PC-3 (cell line): ENCODE data around the gene RHBDD3. TPM values are rescaled to one million over a fixed set of nuclear protein-coding genes. Genes with fewer than 3 reads are reported as not detected.

Experiments used
- ATAC-seq: fragments of 200-7000 bp; cut with Tn5 transposase; 2 replicates; pipeline ENCODE4 v1.9.1; 2020; ENCODE audit warnings: mild to moderate bottlenecking, moderate library complexity
- Bru-seq: library from RNA; stranded (reverse); fragments of 400-500 nt; gene quantifications from one replicate; lab custom pipeline; 2021; lab: Mats Ljungman, UMichigan
- BruChase-seq, 2 experiments: library from RNA; stranded (reverse); fragments of 400-500 nt; gene quantifications; one replicate each; lab custom pipeline; 2021; lab: Mats Ljungman, UMichigan
- BruUV-seq: library from RNA; stranded (reverse); fragments of 400-500 nt; replicated peaks from 2 replicates; lab custom pipeline; 2021; lab: Mats Ljungman, UMichigan
- CTCF ChIA-PET: fragments of 300-600 bp; sonication (Branson Sonifier 250); formaldehyde crosslinking; loops from one replicate; lab custom pipeline; 2022; ENCODE audit warnings: antibody characterized with exemption; lab: Charles Lee
- POLR2A ChIA-PET: fragments of 300-600 bp; sonication (Branson Sonifier 250); formaldehyde crosslinking; loops from one replicate; lab custom pipeline; 2022; ENCODE audit warnings: antibody characterized with exemption; ENCODE audit not compliant: unreplicated experiment; lab: Charles Lee
- DNase-seq: peaks from one replicate; pipeline ENCODE4 v3.0.0-alpha.2; 2015
- H2AFZ ChIP-seq: fragments of 300-600 bp; sonication (generic); 2 replicates; pipeline ENCODE4 v1.6.0; 2016; ENCODE audit warnings: antibody characterized with exemption, low read length
- H3F3A ChIP-seq: fragments of 300-600 bp; sonication (generic); one replicate; pipeline ENCODE4 v1.6.0; 2017; ENCODE audit warnings: antibody characterized with exemption, low read length, control low read depth, mild to moderate bottlenecking; ENCODE audit not compliant: unreplicated experiment
- H3K27ac ChIP-seq: fragments of 300-600 bp; sonication (generic); 2 replicates; pipeline ENCODE4 v1.5.1; 2016; ENCODE audit warnings: mild to moderate bottlenecking, low read length
- H3K27me3 ChIP-seq: fragments of 300-600 bp; sonication (generic); 2 replicates; pipeline ENCODE4 v1.6.1; 2016; ENCODE audit warnings: low read length, mixed read lengths
- H3K36me3 ChIP-seq: fragments of 300-600 bp; sonication (generic); 2 replicates; pipeline ENCODE4 v1.6.1; 2016; ENCODE audit warnings: low read depth, mixed run types, low read length, mixed read lengths
- H3K4me1 ChIP-seq: fragments of 300-600 bp; sonication (generic); 2 replicates; pipeline ENCODE4 v1.5.1; 2016; ENCODE audit warnings: low read length; ENCODE audit not compliant: insufficient read depth
- H3K4me2 ChIP-seq: fragments of 300-600 bp; sonication (generic); 2 replicates; pipeline ENCODE4 v1.6.0; 2016; ENCODE audit warnings: low read length
- H3K4me3 ChIP-seq: fragments of 300-600 bp; sonication (generic); 2 replicates; pipeline ENCODE4 v1.5.1; 2016; ENCODE audit warnings: mild to moderate bottlenecking, low read length, mixed read lengths
- H3K79me2 ChIP-seq: fragments of 300-600 bp; sonication (generic); 2 replicates; pipeline ENCODE4 v1.6.1; 2017; ENCODE audit warnings: low read length, mixed read lengths
- H3K9ac ChIP-seq: fragments of 300-600 bp; sonication (generic); 2 replicates; pipeline ENCODE4 v1.6.0; 2016; ENCODE audit warnings: mild to moderate bottlenecking, low read length
- H3K9me2 ChIP-seq: fragments of 300-600 bp; sonication (generic); replicated peaks from 2 replicates; pipeline ENCODE4 v1.6.1; 2016; ENCODE audit warnings: mixed run types, low read length, mixed read lengths
- H3K9me3 ChIP-seq: fragments of 300-600 bp; sonication (generic); 2 replicates; pipeline ENCODE4 v1.6.1; 2016; ENCODE audit warnings: low read length, mixed read lengths
- H4K20me1 ChIP-seq: fragments of 300-600 bp; sonication (generic); 2 replicates; pipeline ENCODE4 v1.6.1; 2016; ENCODE audit warnings: low read length, mixed read lengths
- CTCF ChIP-seq: fragments of 300-600 bp; sonication (generic); conservative IDR thresholded peaks from 2 replicates; pipeline ENCODE4 v1.5.1; 2017; ENCODE audit warnings: antibody characterized with exemption, low read depth, mild to moderate bottlenecking, low read length
- EZH2 ChIP-seq: fragments of 300-600 bp; sonication (generic); IDR thresholded peaks from one replicate; pipeline ENCODE4 v1.6.1; 2017; ENCODE audit warnings: antibody characterized with exemption, mild to moderate bottlenecking, low read length; ENCODE audit not compliant: unreplicated experiment
- EZH2phosphoT487 ChIP-seq: fragments of 300-600 bp; sonication (generic); IDR thresholded peaks from 2 replicates; pipeline ENCODE4 v1.6.1; 2018; ENCODE audit warnings: mild to moderate bottlenecking, antibody characterized with exemption, low read length, borderline replicate concordance
- intact Hi-C: fragments of 100-400 bp; cut with micrococcal nuclease; formaldehyde crosslinking; loops from 2 replicates; pipeline ENCODE4 v1.9.0; 2023
- long read RNA-seq: library from polyadenylated mRNA; unstranded; transcript quantifications from one replicate; pipeline ENCODE4 v2.0.0, GENCODE V29; 2021; ENCODE audit not compliant: unreplicated experiment
- total RNA-seq: library from RNA; depleted of rRNA; stranded (reverse); fragments of >200 nt; gene quantifications from 2 replicates; pipeline ENCODE4 v1.2.3, GENCODE V29; 2014; rRNA removed

The RHBDD3 gene
- total RNA-seq, result 23.7 and 33.1 TPM in 2 replicates
- Bru-seq, nascent RNA, result percentile 68 among the genes with signal in this experiment
- percentile 77 among the genes with signal in this experiment for BruChase-seq, experiment 1, labeled RNA remaining after a 6-hour chase
- BruChase-seq, experiment 2, labeled RNA remaining after a 2-hour chase, result percentile 73 among the genes with signal in this experiment
- long read RNA-seq, transcript RHBDD3-206 (3 exons, 999 nt), result minor isoform, 6 of 35 reads
- long read RNA-seq, transcript RHBDD3-201 (7 exons, 1,794 nt), result major isoform, 12 of 35 reads
- long read RNA-seq, partial matches to known transcripts, result 6 of 35 reads
- long read RNA-seq, other reads (novel, unspliced or antisense), result 10 of 35 reads

GRCh38 chr22:29267858-29268510 is at the start of gene RHBDD3, which contains the start of gene EWSR1:
TSS of gene RHBDD3 (minus strand) at chr22:29267981. CDS start at chr22:29265626, 2,355 bp downstream.
TSS of gene EWSR1 (plus strand) at chr22:29268268. CDS start at chr22:29268337, 69 bp downstream.
- Histone ChIP-seq H3F3A (no peaks in the 10 kb centered on the region), H3K27me3 (no peaks in the 10 kb centered on the region), H3K27ac (peak within 1 kb of the TSS; percentile 97), H3K4me2 (peak within 1 kb of the TSS; percentile 85), H4K20me1 (peaks cover 42% of the 10 kb centered on the region), H3K36me3 (peaks cover 24% of the 10 kb centered on the region), H3K79me2 (peaks cover 72% of the 10 kb centered on the region), H3K9me3 (no peaks in the 10 kb centered on the region), H3K4me3 (peak within 1 kb of the TSS; percentile 99), H3K9ac (peak within 1 kb of the TSS; percentile 100), H3K9me2 (no peaks in the 10 kb centered on the region), H3K4me1 (peaks cover 27% of the 10 kb centered on the region), H2AFZ (peak within 1 kb of the TSS; percentile 99)
- DNase-seq (peak; percentile 88), ATAC-seq (peak; percentile 76)
- intact Hi-C loops, result loop anchor here (2.0 kb wide), 1 partner anchor 39 kb away; the partner anchor contains the start of gene GAS2L1
- TF ChIP-seq CTCF (no peak), EZH2 (no peak), EZH2phosphoT487 (no peak)
- ChIA-PET POLR2A (no interaction called here), CTCF (no interaction called here)
- BruUV-seq, result no TSS peak

GRCh38 chr22:29316141-29316828 is 48.5 kb upstream of the RHBDD3 start:
- intact Hi-C loops, result no loop called here
- no peaks in the 10 kb centered on the region for H4K20me1 ChIP-seq
- no peak for DNase-seq
- CTCF ChIA-PET, result interaction anchor here (0.9 kb wide), 1 partner anchor 18 kb away, joined by 3 read pairs; no protein-coding TSS in a partner anchor
- no peak overlapping the region for H2AFZ ChIP-seq
- H3K4me2 ChIP-seq, result no peak overlapping the region
- ATAC-seq, result no peak
- H3K4me3 ChIP-seq, result no peak overlapping the region
- H3K27me3 ChIP-seq, result peaks cover 5% of the 10 kb centered on the region; the same call in 1 of the 2 replicates
- POLR2A ChIA-PET, result no interaction called here
- no peak overlapping the region for H3K27ac ChIP-seq
- H3K9me2 ChIP-seq, result no peaks in the 10 kb centered on the region
- no peak for TF ChIP-seq CTCF
- TF ChIP-seq EZH2, result no peak
- no peak for TF ChIP-seq EZH2phosphoT487
- no peaks in the 10 kb centered on the region for H3K36me3 ChIP-seq
- H3K9ac ChIP-seq, result no peak overlapping the region
- H3K9me3 ChIP-seq, result no peaks in the 10 kb centered on the region
- BruUV-seq, result no TSS peak
- H3K79me2 ChIP-seq, result no peaks in the 10 kb centered on the region
- H3K4me1 ChIP-seq, result peaks cover 8% of the 10 kb centered on the region
- no peaks in the 10 kb centered on the region for H3F3A ChIP-seq
